NCI-H1694 (cell line): Measurements from ENCODE around the gene DGCR6.
"Not testable (repeated sequence)": the region's sequence is repeated elsewhere in the genome, so short reads cannot be mapped to it uniquely, and the experiment has no call there.

Experiments
- DNase-seq: peaks from one replicate; lab custom pipeline; 2025; lab: John Stamatoyannopoulos, UW

The DGCR6 gene

GRCh38 chr22:18905540-18906409 lies at the start of gene DGCR6:
Gene DGCR6 (plus strand): TSS chr22:18906320. CDS start chr22:18906375, 55 bp downstream.
- no peak for DNase-seq

DNA sequence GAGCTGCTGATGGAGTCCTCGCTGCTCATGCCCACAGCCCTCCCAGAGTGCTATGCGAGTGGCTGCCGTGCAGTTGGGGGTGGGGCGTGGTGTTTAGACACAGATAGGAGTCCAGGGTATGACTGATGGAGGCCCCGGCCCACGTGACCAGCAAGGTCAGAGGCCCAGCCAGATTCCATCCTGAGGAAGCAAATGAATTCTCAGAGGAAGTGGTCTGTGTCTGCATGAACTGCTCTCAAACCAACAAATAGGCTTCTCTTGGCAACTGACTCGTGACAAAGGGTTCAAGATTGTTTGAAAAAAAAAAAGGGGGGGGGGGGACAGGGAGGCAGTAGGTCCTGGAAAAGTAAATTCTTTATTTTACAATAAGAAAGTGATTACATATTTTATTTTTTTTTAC lies 46.8 kb upstream of the DGCR6 start:
- DNase-seq, result not testable (repeated sequence)

- DNase-seq, result not testable (repeated sequence)
These were observed 24.9 kb upstream of the DGCR6 start for GRCh38 chr22:18881260-18881659.

DNA sequence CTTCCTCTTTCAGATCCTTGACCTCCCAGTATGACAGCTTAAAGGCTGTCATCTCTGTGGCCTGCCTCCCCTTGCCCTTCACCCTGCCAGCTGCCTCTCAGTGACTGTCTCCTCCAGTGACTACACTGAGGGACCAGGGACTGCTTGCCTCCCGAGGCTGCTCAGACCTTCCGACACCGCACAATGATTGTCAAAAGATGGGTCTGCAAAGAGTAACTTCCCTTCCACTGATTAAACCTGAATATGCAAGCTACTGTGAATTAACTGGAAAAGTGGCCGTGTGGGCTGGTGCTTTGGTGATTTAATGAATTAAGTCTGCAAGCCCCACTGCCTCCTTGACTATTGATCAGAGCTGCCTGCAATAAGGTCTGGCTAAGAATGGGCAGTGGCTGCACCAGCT lies 21.7 kb upstream of the DGCR6 start:
- DNase-seq, result not testable (repeated sequence)

- DNase-seq, result no peak
These were observed 18.0 kb upstream of the DGCR6 start for GRCh38 chr22:18888115-18888514.

- DNase-seq, result not testable (repeated sequence)
These were observed 15.5 kb upstream of the DGCR6 start for GRCh38 chr22:18890510-18891192.

- DNase-seq, result not testable (repeated sequence)
These were observed 12.3 kb upstream of the DGCR6 start for GRCh38 chr22:18893775-18894174.

- not testable (repeated sequence) for DNase-seq
These were observed 10.0 kb upstream of the DGCR6 start for GRCh38 chr22:18896037-18896657.

GRCh38 chr22:18906410-18906745 lies 258 bp downstream of the DGCR6 start:
- not testable (repeated sequence) for DNase-seq

GRCh38 chr22:18906896-18907295 lies 776 bp downstream of the DGCR6 start:
- DNase-seq, result no peak

DNA sequence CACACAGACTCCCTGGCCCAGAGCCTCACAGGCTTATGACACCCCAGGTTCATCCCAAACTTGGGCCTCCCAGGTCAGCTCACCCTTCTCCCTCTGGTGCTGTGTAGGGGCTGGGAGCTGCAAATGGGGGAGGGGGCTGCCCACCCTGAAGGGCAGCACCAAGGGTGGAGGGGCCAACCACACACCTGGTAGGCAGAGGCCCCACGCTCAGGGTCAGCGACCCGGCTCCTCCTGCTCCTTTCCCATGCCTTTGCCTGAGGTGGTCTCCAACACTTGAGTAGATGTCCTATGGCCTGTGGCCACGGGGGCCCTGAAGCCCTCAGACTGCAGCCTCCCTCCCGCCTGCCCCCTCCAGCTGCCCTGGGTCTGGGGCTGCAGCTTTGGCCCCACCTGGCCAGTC lies 3.4 kb downstream of the DGCR6 start:
- DNase-seq, result no peak

GRCh38 chr22:18911535-18911934 lies 5.4 kb downstream of the DGCR6 start:
- DNase-seq, result not testable (repeated sequence)

- DNase-seq, result not testable (repeated sequence)
These were observed 6.3 kb downstream of the DGCR6 start for GRCh38 chr22:18912264-18912946.

GRCh38 chr22:18914558-18914957 lies 8.4 kb downstream of the DGCR6 start:
- DNase-seq, result not testable (repeated sequence)

DNA sequence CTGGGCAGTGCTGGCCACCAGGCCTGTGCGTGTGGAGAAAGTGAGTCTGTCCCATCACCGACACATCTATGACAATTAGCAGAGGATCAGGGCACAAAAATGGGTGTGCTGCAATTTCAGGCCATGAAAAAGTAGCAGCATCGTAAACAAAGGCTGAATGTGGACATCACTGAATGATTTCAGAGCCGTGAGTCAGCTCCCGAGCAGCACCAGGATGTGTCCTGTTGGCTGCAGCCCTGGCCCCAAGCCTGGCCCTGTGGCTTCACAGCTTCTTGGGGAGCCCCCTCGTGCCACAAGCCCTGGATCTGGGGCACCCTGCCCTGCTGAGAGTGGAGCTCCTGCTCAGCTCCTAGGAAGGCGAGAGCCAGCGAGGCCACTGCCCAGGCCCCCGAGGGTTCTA lies 9.4 kb downstream of the DGCR6 start:
- DNase-seq, result not testable (repeated sequence)

- DNase-seq, result not testable (repeated sequence)
These were observed 11.7 kb downstream of the DGCR6 start for GRCh38 chr22:18917818-18918217.

DNA sequence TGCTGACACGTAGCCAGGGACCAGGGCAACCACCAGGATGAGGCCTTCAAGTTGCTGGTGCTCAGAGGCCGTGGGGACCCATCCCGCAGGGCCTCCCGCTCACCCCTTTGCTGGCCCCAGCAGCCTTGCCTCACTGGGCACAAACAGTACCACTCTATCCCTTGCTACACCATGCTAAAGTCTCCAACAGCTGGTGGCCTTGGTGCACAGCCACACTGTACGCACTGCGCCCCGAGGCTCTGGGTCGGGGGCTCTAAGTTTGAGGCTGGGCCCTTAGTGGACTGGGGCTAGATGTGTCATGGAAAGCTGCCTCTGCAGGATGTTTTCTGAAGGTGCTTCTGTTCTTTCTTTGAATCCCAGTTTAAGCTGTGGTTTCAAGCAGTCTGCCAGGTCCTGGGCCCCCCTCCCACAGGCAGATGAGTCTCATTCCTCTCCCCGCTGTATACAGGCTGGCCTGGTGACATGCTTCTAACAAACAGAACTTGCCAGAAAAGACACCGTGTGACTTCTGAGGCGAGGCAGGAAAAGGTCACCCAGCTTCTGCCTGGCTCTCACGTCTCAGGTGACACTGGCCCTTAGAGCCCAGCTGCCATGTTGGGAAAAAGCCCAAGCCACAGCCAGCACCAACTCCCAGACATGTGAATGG lies 14.3 kb downstream of the DGCR6 start:
- DNase-seq, result not testable (repeated sequence)

- DNase-seq, result no peak
These were observed 19.4 kb downstream of the DGCR6 start for GRCh38 chr22:18925368-18926064.

DNA sequence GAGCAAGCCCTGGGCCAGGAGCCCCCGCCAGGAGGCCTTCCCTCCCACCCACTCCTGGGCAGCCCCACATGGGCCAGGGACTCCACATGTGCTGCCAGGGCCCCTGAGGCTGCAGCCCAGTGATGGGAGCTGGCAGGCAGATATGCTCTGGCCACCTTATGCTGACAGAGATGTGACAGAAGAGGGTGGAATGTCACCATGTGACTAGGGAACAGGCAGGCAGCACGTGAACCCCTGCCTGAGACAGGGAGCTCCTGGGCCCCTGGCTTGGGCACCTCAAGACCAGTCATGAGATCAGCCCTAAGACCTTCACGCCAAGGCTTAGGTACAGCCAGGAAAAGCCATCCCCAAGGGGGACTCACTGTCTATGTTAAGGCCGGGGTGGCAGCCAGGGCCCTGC lies 20.9 kb downstream of the DGCR6 start:
- DNase-seq, result no peak

GRCh38 chr22:18927573-18927972 lies 21.5 kb downstream of the DGCR6 start:
- no peak for DNase-seq

- no peak for DNase-seq
These were observed 23.3 kb downstream of the DGCR6 start for GRCh38 chr22:18929459-18929858.
